ENCODE results near the gene PDK4. TPM values are rescaled to one million over a fixed set of nuclear protein-coding genes. Genes with fewer than 3 reads are reported as not detected.

The PDK4 gene
- total RNA-seq, 1 donor from 2014 or later = 0.52 TPM

GRCh38 chr7:95544171-95544570, 52.1 kb downstream of the PDK4 start:
- DNase-seq (ENCODE audit: low read depth) = no peak
- TF ChIP-seq CTCF (conservative IDR thresholded peaks at IDR 0.05; ENCODE audit: low read depth, low read length) = no peak
- no peak overlapping the region for H3K4me3 ChIP-seq (ENCODE audit: low read depth, low read length)

DNA sequence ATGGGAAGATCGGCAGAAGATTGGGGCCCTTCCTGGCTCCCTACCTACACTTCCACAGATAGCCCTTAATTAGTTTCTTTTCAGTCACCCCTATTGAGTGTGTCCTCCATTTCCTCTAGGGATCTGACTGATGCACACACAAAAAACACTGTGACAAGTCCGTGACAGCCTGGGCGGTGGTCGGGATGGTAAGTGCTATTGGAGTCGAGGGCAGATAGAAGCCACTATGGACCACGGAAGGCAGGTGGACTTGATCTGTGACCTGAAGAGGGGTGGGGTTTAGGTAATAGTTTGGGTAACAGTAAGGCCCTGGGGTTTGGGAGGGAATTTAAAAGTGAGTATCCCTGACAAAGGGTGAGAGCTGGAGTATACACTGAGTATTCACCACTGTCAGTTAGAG, 53.0 kb downstream of the PDK4 start:
- DNase-seq (ENCODE audit: low read depth) = no peak
- TF ChIP-seq CTCF (conservative IDR thresholded peaks at IDR 0.05; ENCODE audit: low read depth, low read length) = no peak
- no peak overlapping the region for H3K4me3 ChIP-seq (ENCODE audit: low read depth, low read length)

- no peak overlapping the region for H3K4me3 ChIP-seq (ENCODE audit: low read depth, low read length)
- DNase-seq (ENCODE audit: low read depth) = no peak
- no peak for TF ChIP-seq CTCF (conservative IDR thresholded peaks at IDR 0.05; ENCODE audit: low read depth, low read length)
These were observed 56.0 kb downstream of the PDK4 start for GRCh38 chr7:95540366-95540765.

DNA sequence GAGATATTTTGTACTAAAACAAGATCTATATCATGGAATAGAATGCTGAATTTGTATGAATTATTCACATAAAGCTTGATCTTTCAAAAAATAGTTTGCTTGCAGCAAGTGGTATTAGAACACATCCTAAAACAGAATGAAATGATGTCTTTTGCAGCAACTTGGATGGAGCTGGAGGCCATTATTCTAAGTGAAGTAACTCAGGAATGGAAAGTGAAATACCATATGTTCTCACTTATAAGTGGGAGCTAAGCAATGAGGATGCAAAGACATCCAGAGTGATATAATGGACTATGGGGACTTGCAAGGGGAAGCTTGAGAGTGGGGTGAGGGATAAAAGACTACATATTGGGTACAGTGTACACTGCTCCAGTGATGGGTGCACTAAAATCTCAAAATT, 56.9 kb downstream of the PDK4 start:
- no peak for DNase-seq (ENCODE audit: low read depth)
- TF ChIP-seq CTCF (conservative IDR thresholded peaks at IDR 0.05; ENCODE audit: low read depth, low read length) = no peak
- no peak overlapping the region for H3K4me3 ChIP-seq (ENCODE audit: low read depth, low read length)

DNA sequence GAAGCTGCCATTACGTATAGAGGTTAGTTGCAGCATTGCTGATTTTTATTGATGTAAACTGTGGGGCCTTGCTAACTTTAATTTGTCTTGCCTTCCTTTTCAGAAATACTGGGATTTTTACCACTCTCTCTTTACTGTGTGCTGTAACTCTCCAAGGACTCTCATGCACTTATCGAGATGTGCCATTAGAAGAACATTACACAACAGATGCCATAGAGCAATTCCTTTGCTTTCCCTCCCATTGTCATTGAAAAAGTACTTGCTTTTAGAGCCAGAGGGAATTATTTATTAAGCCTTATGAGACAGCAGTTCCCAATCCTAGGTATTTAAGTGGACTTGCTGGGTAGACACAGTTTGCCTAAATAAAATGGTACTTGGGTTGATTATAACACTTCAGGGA, 58.8 kb downstream of the PDK4 start:
- no peak overlapping the region for H3K4me3 ChIP-seq (ENCODE audit: low read depth, low read length)
- no peak for DNase-seq (ENCODE audit: low read depth)
- TF ChIP-seq CTCF (conservative IDR thresholded peaks at IDR 0.05; ENCODE audit: low read depth, low read length) = no peak

DNA sequence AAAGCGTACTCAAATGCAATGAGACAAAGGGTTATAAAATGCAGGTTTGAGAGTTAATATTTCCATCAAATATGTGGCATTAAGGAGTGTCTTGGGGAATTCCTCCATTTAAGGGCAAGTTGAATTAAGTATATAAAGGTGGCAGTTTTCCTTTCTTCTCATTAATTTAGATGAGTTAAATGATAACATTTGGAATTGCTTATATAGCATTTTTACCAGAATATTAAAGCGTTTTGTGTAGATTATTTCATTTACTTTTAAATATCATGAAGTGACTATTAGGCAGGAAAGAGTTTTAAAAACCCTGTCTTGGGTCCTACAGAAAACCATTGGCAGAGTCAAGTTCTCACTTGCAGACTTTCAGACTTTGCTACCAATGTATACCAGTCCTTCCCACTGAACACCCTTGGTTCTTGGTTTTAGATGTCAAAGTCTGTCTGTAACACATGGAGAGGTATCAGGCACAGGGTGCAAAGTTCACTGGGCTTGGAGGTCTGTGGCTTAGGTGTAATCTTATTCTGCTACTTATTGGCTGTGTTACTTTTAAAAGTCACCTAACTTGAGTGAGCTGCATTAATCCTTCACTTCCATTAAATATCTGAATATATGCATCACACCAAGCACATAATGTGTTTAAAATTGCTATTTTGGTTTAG, 59.5 kb downstream of the PDK4 start:
- DNase-seq (ENCODE audit: low read depth) = no peak
- TF ChIP-seq CTCF (conservative IDR thresholded peaks at IDR 0.05; ENCODE audit: low read depth, low read length) = no peak
- H3K4me3 ChIP-seq (ENCODE audit: low read depth, low read length) = no peak overlapping the region

GRCh38 chr7:95535662-95536061, 60.7 kb downstream of the PDK4 start:
- H3K4me3 ChIP-seq (ENCODE audit: low read depth, low read length) = no peak overlapping the region
- DNase-seq (ENCODE audit: low read depth) = no peak
- TF ChIP-seq CTCF (conservative IDR thresholded peaks at IDR 0.05; ENCODE audit: low read depth, low read length) = no peak
